GM19455 (cell line): ENCODE measurements around the gene KLHDC4.
"Not testable (repeated sequence)": the region's sequence is repeated elsewhere in the genome, so short reads cannot be mapped to it uniquely, and the experiment has no call there.

ENCODE experiments used
- ATAC-seq: cut with Tn5 transposase; IDR thresholded peaks from one replicate; pipeline ENCODE4 v1.9.1; 2021; ENCODE audit not compliant: unreplicated experiment

The KLHDC4 gene

GRCh38 chr16:87744750-87745514, 20.9 kb downstream of the KLHDC4 start:
- ATAC-seq: no peak

- no peak for ATAC-seq
Observed at GRCh38 chr16:87742781-87743490, 22.9 kb downstream of the KLHDC4 start.

GRCh38 chr16:87741700-87742415, 23.9 kb downstream of the KLHDC4 start:
- no peak for ATAC-seq

- ATAC-seq: no peak
Observed at GRCh38 chr16:87740909-87741424, 24.8 kb downstream of the KLHDC4 start.

GRCh38 chr16:87740441-87740840, 25.3 kb downstream of the KLHDC4 start:
- no peak for ATAC-seq

GRCh38 chr16:87739801-87740200, 26.0 kb downstream of the KLHDC4 start:
- ATAC-seq: no peak

- no peak for ATAC-seq
Observed at GRCh38 chr16:87736008-87736382, 29.8 kb downstream of the KLHDC4 start.

GRCh38 chr16:87735270-87736007, 30.3 kb downstream of the KLHDC4 start:
- no peak for ATAC-seq

GRCh38 chr16:87734644-87735043, 31.1 kb downstream of the KLHDC4 start:
- ATAC-seq: no peak

GRCh38 chr16:87733190-87733589, 32.6 kb downstream of the KLHDC4 start:
- no peak for ATAC-seq

- ATAC-seq: no peak
Observed at GRCh38 chr16:87731607-87732006, 34.2 kb downstream of the KLHDC4 start.

GRCh38 chr16:87729266-87729954, 36.4 kb downstream of the KLHDC4 start:
- no peak for ATAC-seq

- ATAC-seq: no peak
Observed at GRCh38 chr16:87728026-87728425, 37.8 kb downstream of the KLHDC4 start.

GRCh38 chr16:87727346-87727745, 38.4 kb downstream of the KLHDC4 start:
- no peak for ATAC-seq

GRCh38 chr16:87726577-87726976, 39.2 kb downstream of the KLHDC4 start:
- not testable (repeated sequence) for ATAC-seq

GRCh38 chr16:87725596-87726235, 40.1 kb downstream of the KLHDC4 start:
- ATAC-seq: no peak

GRCh38 chr16:87724490-87725291, 41.1 kb downstream of the KLHDC4 start:
- ATAC-seq: no peak

- ATAC-seq: no peak
Observed at GRCh38 chr16:87723226-87723623, 42.6 kb downstream of the KLHDC4 start.

GRCh38 chr16:87722590-87723225, 43.1 kb downstream of the KLHDC4 start:
- ATAC-seq: no peak
